IMR-90 (cell line): ENCODE data around the gene C12orf75. TPM values are rescaled to one million over a fixed set of nuclear protein-coding genes. Genes with fewer than 3 reads are reported as not detected.
"Not testable (repeated sequence)": the region's sequence is repeated elsewhere in the genome, so short reads cannot be mapped to it uniquely, and the experiment has no call there.

Experiments used
- ATAC-seq: fragments of 200-7000 bp; cut with Tn5 transposase; 2 replicates; pipeline ENCODE4 v1.9.1; 2020; ENCODE audit warnings: low read depth, mild to moderate bottlenecking, moderate library complexity
- BruUV-seq: library from RNA; stranded (reverse); fragments of 400-500 nt; replicated peaks from 2 replicates; lab custom pipeline; 2021; lab: Mats Ljungman, UMichigan
- CTCF ChIA-PET: fragments of 300-600 bp; formaldehyde crosslinking; extraction: SDS; loops from one replicate; lab custom pipeline; 2021; ENCODE audit warnings: antibody characterized with exemption; lab: Yijun Ruan, JAX
- POLR2A ChIA-PET: fragments of 300-600 bp; sonication (Branson Sonifier 250); formaldehyde crosslinking; loops from one replicate; lab custom pipeline; 2022; ENCODE audit warnings: antibody characterized with exemption; ENCODE audit not compliant: unreplicated experiment; lab: Charles Lee
- DNase-seq: peaks from one replicate; pipeline ENCODE4 v3.0.0; 2013
- H2AFZ ChIP-seq: replicated peaks from 2 replicates; pipeline ENCODE3; 2013; ENCODE audit warnings: low read length, mild to moderate bottlenecking; ENCODE audit not compliant: poor library complexity
- H2AK5ac ChIP-seq: 2 replicates; pipeline ENCODE4 v1.6.1; 2013; ENCODE audit warnings: low read depth, low read length, inconsistent platforms
- H2AK9ac ChIP-seq: replicated peaks from 2 replicates; pipeline ENCODE3; 2013; ENCODE audit warnings: mild to moderate bottlenecking, low read depth, low read length, moderate library complexity; ENCODE audit not compliant: poor library complexity
- H2BK120ac ChIP-seq: 2 replicates; pipeline ENCODE4 v1.6.1; 2013; ENCODE audit warnings: low read depth, low read length, inconsistent platforms
- H2BK15ac ChIP-seq: 3 replicates; pipeline ENCODE4 v1.6.1; 2013; ENCODE audit warnings: low read depth, low read length, inconsistent platforms
- H2BK20ac ChIP-seq: 2 replicates; pipeline ENCODE4 v1.6.1; 2013; ENCODE audit warnings: low read depth, mild to moderate bottlenecking, inconsistent platforms, low read length, moderate library complexity
- H2BK5ac ChIP-seq: 2 replicates; pipeline ENCODE4 v1.6.1; 2013; ENCODE audit warnings: mild to moderate bottlenecking, low read depth, low read length, inconsistent platforms; ENCODE audit not compliant: poor library complexity, severe bottlenecking
- H3K14ac ChIP-seq: replicated peaks from 2 replicates; pipeline ENCODE4 v1.6.1; 2013; ENCODE audit warnings: low read depth, low read length, inconsistent platforms
- H3K18ac ChIP-seq: 2 replicates; pipeline ENCODE4 v1.6.1; 2013; ENCODE audit warnings: low read depth, low read length, control low read depth
- H3K23ac ChIP-seq: 2 replicates; pipeline ENCODE4 v1.6.1; 2013; ENCODE audit warnings: low read depth, low read length, inconsistent platforms
- H3K27ac ChIP-seq: 2 replicates; pipeline ENCODE4 v1.5.1; 2013; ENCODE audit warnings: mild to moderate bottlenecking, control low read depth, low read length; ENCODE audit not compliant: insufficient read depth
- H3K27me3 ChIP-seq: 2 replicates; pipeline ENCODE4 v1.6.1; 2013; ENCODE audit warnings: low read length; ENCODE audit not compliant: control insufficient read depth, insufficient read depth
- H3K36me3 ChIP-seq: 2 replicates; pipeline ENCODE4 v1.6.1; 2013; ENCODE audit warnings: low read length, mixed read lengths; ENCODE audit not compliant: control insufficient read depth, insufficient read depth
- H3K4ac ChIP-seq: 2 replicates; pipeline ENCODE4 v1.6.1; 2013; ENCODE audit warnings: low read depth, low read length, inconsistent platforms
- H3K4me1 ChIP-seq: 2 replicates; pipeline ENCODE4 v1.6.1; 2013; ENCODE audit warnings: low read length, mixed read lengths; ENCODE audit not compliant: control insufficient read depth, insufficient read depth
- H3K4me2 ChIP-seq: 2 replicates; pipeline ENCODE4 v1.6.1; 2013; ENCODE audit warnings: low read depth, mild to moderate bottlenecking, control low read depth, low read length, moderate library complexity
- H3K4me3 ChIP-seq: 2 replicates; pipeline ENCODE4 v1.5.1; 2013; ENCODE audit warnings: low read depth, mild to moderate bottlenecking, control low read depth, low read length, moderate library complexity; ENCODE audit not compliant: insufficient read depth
- H3K56ac ChIP-seq: 2 replicates; pipeline ENCODE4 v1.6.1; 2013; ENCODE audit warnings: low read length, inconsistent platforms; ENCODE audit not compliant: insufficient read depth; ENCODE audit errors: extremely low read depth
- H3K79me1 ChIP-seq, 2 experiments: 2 replicates each; pipeline ENCODE4 v1.6.1; 2013; ENCODE audit warnings: low read length in 2 of 2, inconsistent platforms in 1 of 2, low read depth in 1 of 2
- H3K9ac ChIP-seq: 2 replicates; pipeline ENCODE4 v1.6.1; 2013; ENCODE audit warnings: low read depth, low read length, control low read depth
- H3K9me1 ChIP-seq: 2 replicates; pipeline ENCODE4 v1.6.1; 2013; ENCODE audit warnings: low read length, inconsistent platforms; ENCODE audit not compliant: insufficient read depth
- H3K9me3 ChIP-seq: 2 replicates; pipeline ENCODE4 v1.6.1; 2013; ENCODE audit warnings: low read length; ENCODE audit not compliant: control insufficient read depth, insufficient read depth
- H4K20me1 ChIP-seq: 2 replicates; pipeline ENCODE4 v1.6.1; 2013; ENCODE audit warnings: low read length, inconsistent platforms; ENCODE audit not compliant: insufficient read depth
- H4K5ac ChIP-seq: 2 replicates; pipeline ENCODE4 v1.6.1; 2013; ENCODE audit warnings: mild to moderate bottlenecking, low read depth, low read length, control low read depth
- H4K8ac ChIP-seq, 2 experiments: 2 replicates each; pipeline ENCODE4 v1.6.1; 2013; ENCODE audit warnings: low read depth in 2 of 2, low read length in 2 of 2, control low read depth in 1 of 2, inconsistent platforms in 1 of 2
- H4K91ac ChIP-seq: 2 replicates; pipeline ENCODE4 v1.6.1; 2013; ENCODE audit warnings: low read depth, low read length, inconsistent platforms; ENCODE audit not compliant: insufficient read depth
- BHLHE40 ChIP-seq: fragments of 150-350 bp; IDR thresholded peaks from 2 replicates; pipeline ENCODE4 v1.6.1; 2016; ENCODE audit warnings: mild to moderate bottlenecking, low read depth, low read length
- CHD1 ChIP-seq: IDR thresholded peaks from 2 replicates; pipeline ENCODE4 v1.6.1; 2012; ENCODE audit warnings: low read depth, low read length, improper control_type of control experiment
- ELK1 ChIP-seq: fragments of 150-350 bp; IDR thresholded peaks from 2 replicates; pipeline ENCODE4 v1.6.1; 2016; ENCODE audit warnings: low read depth, mild to moderate bottlenecking, low read length, moderate library complexity, borderline replicate concordance
- MAZ ChIP-seq: IDR thresholded peaks from 2 replicates; pipeline ENCODE4 v1.6.1; 2012; ENCODE audit warnings: low read depth, mild to moderate bottlenecking, low read length, improper control_type of control experiment, moderate library complexity, borderline replicate concordance
- MXI1 ChIP-seq: IDR thresholded peaks from 2 replicates; pipeline ENCODE4 v1.6.1; 2012; ENCODE audit warnings: low read depth, mild to moderate bottlenecking, low read length, moderate library complexity, borderline replicate concordance
- RAD21 ChIP-seq: IDR thresholded peaks from 2 replicates; pipeline ENCODE4 v1.6.1; 2012; ENCODE audit warnings: low read length, improper control_type of control experiment
- WGBS, 2 experiments: methylation state at CpG; one replicate each; pipeline versions ENCODE4 v1.1.5 to v1.1.7; 2013; ENCODE audit warnings: missing lambda C conversion rate in 2 of 2; ENCODE audit not compliant: insufficient read length in 1 of 2; ENCODE audit errors: extremely low coverage in 2 of 2; 5-methylcytosine and 5-hydroxymethylcytosine counted together
- dilution Hi-C: fragments of 300-500 bp; cut with HindIII; formaldehyde crosslinking; loops from one replicate; pipeline ENCODE4 v1.14.3; 2018; ENCODE audit warnings: low sequenced_read_pairs; ENCODE audit not compliant: unreplicated experiment
- in situ Hi-C: fragments of 300-500 bp; cut with MboI; formaldehyde crosslinking; loops from 3 replicates; pipeline ENCODE4 v1.14.3; 2019; ENCODE audit warnings: low sequenced_read_pairs, inconsistent platforms, mixed read lengths
- intact Hi-C: fragments of 100-400 bp; cut with micrococcal nuclease; formaldehyde crosslinking; loops from 2 replicates; pipeline ENCODE4 v1.10.0; 2022
- polyA plus RNA-seq, 3 experiments: library from polyadenylated mRNA; depleted of rRNA; stranded (reverse); fragments of >200 nt; gene quantifications; 2 replicates each; pipeline ENCODE4 v1.2.3, GENCODE V29; 2012; ENCODE audit warnings: low replicate concordance in 1 of 3
- total RNA-seq: library from RNA; depleted of rRNA; stranded (reverse); fragments of >200 nt; gene quantifications from 2 replicates; pipeline ENCODE4 v1.2.3, GENCODE V29; 2012

C12orf75 gene
- total and polyA plus RNA-seq, 2 of the 4 experiments (the other 2 are of a cell fraction): 145 to 278 TPM

GRCh38 chr12:105403095-105403494 is 72.6 kb downstream of the C12orf75 start:
- no peak overlapping the region for H3K4me3 ChIP-seq
- H3K79me1 ChIP-seq: no peaks in the 10 kb centered on the region; a peak in 1 of 4 replicates
- H3K9me1 ChIP-seq: peaks cover 5% of the 10 kb centered on the region; the same call in 1 of the 2 replicates
- H2BK20ac ChIP-seq: no peak overlapping the region
- peaks cover 10% of the 10 kb centered on the region for H3K36me3 ChIP-seq
- TF ChIP-seq BHLHE40 (no peak), ELK1 (no peak), CHD1 (no peak), MXI1 (no peak), MAZ (no peak), RAD21 (no peak)
- H3K23ac ChIP-seq: no peak overlapping the region
- no peaks in the 10 kb centered on the region for H4K20me1 ChIP-seq
- H3K56ac ChIP-seq: no peak overlapping the region
- H3K4me2 ChIP-seq: no peak overlapping the region
- POLR2A ChIA-PET: no interaction called here
- H2BK5ac ChIP-seq: no peak overlapping the region
- DNase-seq (no peak), ATAC-seq (no peak)
- BruUV-seq: no TSS peak
- no peak overlapping the region for H2BK15ac ChIP-seq
- H3K9ac ChIP-seq: no peak overlapping the region
- H3K14ac ChIP-seq: no peak overlapping the region
- no CpG with 5 or more reads among the region's 1 CpG for WGBS, 2 experiments
- no peak overlapping the region for H2AK9ac ChIP-seq
- H3K9me3 ChIP-seq: 0 out of 2 replicates have a peak, but pooled peaks cover 2% of the 10 kb centered on the region
- CTCF ChIA-PET: interaction anchor here (1.2 kb wide), 1 partner anchor 8 kb away, joined by 3 read pairs; no protein-coding TSS in a partner anchor
- no peak overlapping the region for H4K8ac ChIP-seq
- H2AFZ ChIP-seq: no peak overlapping the region
- dilution Hi-C loops: no loop called here
- H3K4me1 ChIP-seq: peaks cover 4% of the 10 kb centered on the region; the same call in 1 of the 2 replicates
- H3K18ac ChIP-seq: no peak overlapping the region
- no peak overlapping the region for H2AK5ac ChIP-seq
- intact Hi-C loops: no loop called here
- in situ Hi-C loops: loop anchor here (25.0 kb wide), 1 partner anchor 959 kb away; the partner anchor contains the start of gene POLR3B
- H2BK120ac ChIP-seq: no peak overlapping the region
- H3K27ac ChIP-seq: no peak overlapping the region
- H3K4ac ChIP-seq: no peak overlapping the region
- no peaks in the 10 kb centered on the region for H3K27me3 ChIP-seq
- no peak overlapping the region for H4K5ac ChIP-seq
- no peak overlapping the region for H4K91ac ChIP-seq

- dilution Hi-C loops: not testable (repeated sequence)
Observed at GRCh38 chr12:105404134-105404533, 73.6 kb downstream of the C12orf75 start.

More at GRCh38 chr12:105404134-105404533, 73.6 kb downstream of the C12orf75 start:
- H3K27ac ChIP-seq, H2BK15ac ChIP-seq, H2BK20ac ChIP-seq, H3K4me1 ChIP-seq, H3K23ac ChIP-seq, H3K9me1 ChIP-seq, H3K14ac ChIP-seq, H3K9ac ChIP-seq, H2AFZ ChIP-seq, H3K36me3 ChIP-seq, ATAC-seq, H4K20me1 ChIP-seq, H2BK120ac ChIP-seq, intact Hi-C loops, H3K56ac ChIP-seq, H2BK5ac ChIP-seq, H3K79me1 ChIP-seq, H3K18ac ChIP-seq, H4K8ac ChIP-seq, H2AK5ac ChIP-seq, H4K91ac ChIP-seq, DNase-seq, H4K5ac ChIP-seq, H3K27me3 ChIP-seq, H3K9me3 ChIP-seq, BruUV-seq, H3K4me3 ChIP-seq, POLR2A ChIA-PET, H2AK9ac ChIP-seq, H3K4ac ChIP-seq, H3K4me2 ChIP-seq: not testable (repeated sequence)
- CTCF ChIA-PET: interaction anchor here (0.6 to 1.2 kb wide), 2 partner anchors 9 to 242 kb away, joined by 3 read pairs; no protein-coding TSS in a partner anchor
- in situ Hi-C loops: loop anchor here (25.0 kb wide), 1 partner anchor 958 kb away; the partner anchor contains the start of gene POLR3B
- no CpG with 5 or more reads among the region's 3 CpGs for WGBS, 2 experiments
